ENCODE data around the gene DCK. TPM values are rescaled to one million over a fixed set of nuclear protein-coding genes. Genes with fewer than 3 reads are reported as not detected.
"Not testable (repeated sequence)": the region's sequence is repeated elsewhere in the genome, so short reads cannot be mapped to it uniquely, and the experiment has no call there.

Gene DCK
- total and polyA plus RNA-seq, 2 donors (not counting 1 experiment from before 2014, with no cell fraction given), result 34.8 to 58.2 TPM

- no peak overlapping the region for H3K27ac Mint-ChIP-seq
- Histone ChIP-seq H3K9me3 (ENCODE audit: control extremely low read depth in 1 of 3, control insufficient read depth in 2 of 3, insufficient read depth in 1 of 3, low read length in 2 of 3) (no peaks in the 10 kb centered on the region), H3K36me3 (replicated peaks in 1 of 2; ENCODE audit: control extremely low read depth in 1 of 2, control insufficient read depth in 1 of 2, extremely low read depth in 1 of 2, insufficient read depth in 2 of 2, low read length in 1 of 2) (peaks cover 7 to 60% of the 10 kb centered on the region in 2 experiments), H3K27ac (ENCODE audit: low read length in 2 of 2) (no peak overlapping the region), H3K4me1 (ENCODE audit: control insufficient read depth in 2 of 2, insufficient read depth in 2 of 2, low read length in 2 of 2) (no peaks in the 10 kb centered on the region), H3K79me2 (ENCODE audit: control insufficient read depth, insufficient read depth, low read length) (no peaks in the 10 kb centered on the region), H3K27me3 (replicated peaks in 1 of 4; ENCODE audit: control extremely low read depth in 1 of 4, control insufficient read depth in 3 of 4, insufficient read depth in 4 of 4, low read length in 3 of 4) (no peaks in the 10 kb centered on the region), H3K9ac (ENCODE audit: low read length) (no peak overlapping the region), H3K4me3 (ENCODE audit: control extremely low read depth in 1 of 5, extremely low read depth in 1 of 5, insufficient read depth in 1 of 5, low read depth in 2 of 5, low read length in 4 of 5) (no peak overlapping the region), H3K4me2 (replicated peaks; ENCODE audit: low read depth, low read length, poor library complexity, severe bottlenecking) (no peak overlapping the region), H2AFZ (ENCODE audit: insufficient read depth, low read depth, low read length, poor library complexity, severe bottlenecking) (no peak overlapping the region), H4K20me1 (ENCODE audit: control insufficient read depth, insufficient read depth, low read length, poor library complexity, severe bottlenecking) (peaks cover 16% of the 10 kb centered on the region)
- no CpG with 5 or more reads among the region's 1 CpG for WGBS (ENCODE audit: insufficient coverage)
- ATAC-seq (ENCODE audit: low read depth), result no peak
- no peak overlapping the region for H3K4me3 Mint-ChIP-seq
- ChIA-PET CTCF (interaction anchor here (0.6 to 1.0 kb wide), 2 partner anchors 19 to 429 kb away, joined by 3 to 6 read pairs; no protein-coding TSS in a partner anchor), POLR2A (no interaction called here)
- H3K27me3 Mint-ChIP-seq, result no peaks in the 10 kb centered on the region
- no peak for TF ChIP-seq EZH2 (IDR thresholded peaks at IDR 0.05; ENCODE audit: borderline replicate concordance, insufficient read depth, low read depth, low read length, poor library complexity, severe bottlenecking)
- TF ChIP-seq, protein P1, sequence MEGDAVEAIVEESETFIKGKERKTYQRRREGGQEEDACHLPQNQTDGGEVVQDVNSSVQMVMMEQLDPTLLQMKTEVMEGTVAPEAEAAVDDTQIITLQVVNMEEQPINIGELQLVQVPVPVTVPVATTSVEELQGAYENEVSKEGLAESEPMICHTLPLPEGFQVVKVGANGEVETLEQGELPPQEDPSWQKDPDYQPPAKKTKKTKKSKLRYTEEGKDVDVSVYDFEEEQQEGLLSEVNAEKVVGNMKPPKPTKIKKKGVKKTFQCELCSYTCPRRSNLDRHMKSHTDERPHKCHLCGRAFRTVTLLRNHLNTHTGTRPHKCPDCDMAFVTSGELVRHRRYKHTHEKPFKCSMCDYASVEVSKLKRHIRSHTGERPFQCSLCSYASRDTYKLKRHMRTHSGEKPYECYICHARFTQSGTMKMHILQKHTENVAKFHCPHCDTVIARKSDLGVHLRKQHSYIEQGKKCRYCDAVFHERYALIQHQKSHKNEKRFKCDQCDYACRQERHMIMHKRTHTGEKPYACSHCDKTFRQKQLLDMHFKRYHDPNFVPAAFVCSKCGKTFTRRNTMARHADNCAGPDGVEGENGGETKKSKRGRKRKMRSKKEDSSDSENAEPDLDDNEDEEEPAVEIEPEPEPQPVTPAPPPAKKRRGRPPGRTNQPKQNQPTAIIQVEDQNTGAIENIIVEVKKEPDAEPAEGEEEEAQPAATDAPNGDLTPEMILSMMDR (IDR thresholded peaks at IDR 0.05), result no peak
- intact Hi-C loops (cut with micrococcal nuclease), result no loop called here
- H3K9me3 Mint-ChIP-seq (ENCODE audit: insufficient read depth), result no peaks in the 10 kb centered on the region
- DNase-seq, result no peak
- no peaks in the 10 kb centered on the region for H3K4me1 Mint-ChIP-seq
These were observed 36.1 kb downstream of the DCK start for GRCh38 chr4:71029504-71029903.

DNA sequence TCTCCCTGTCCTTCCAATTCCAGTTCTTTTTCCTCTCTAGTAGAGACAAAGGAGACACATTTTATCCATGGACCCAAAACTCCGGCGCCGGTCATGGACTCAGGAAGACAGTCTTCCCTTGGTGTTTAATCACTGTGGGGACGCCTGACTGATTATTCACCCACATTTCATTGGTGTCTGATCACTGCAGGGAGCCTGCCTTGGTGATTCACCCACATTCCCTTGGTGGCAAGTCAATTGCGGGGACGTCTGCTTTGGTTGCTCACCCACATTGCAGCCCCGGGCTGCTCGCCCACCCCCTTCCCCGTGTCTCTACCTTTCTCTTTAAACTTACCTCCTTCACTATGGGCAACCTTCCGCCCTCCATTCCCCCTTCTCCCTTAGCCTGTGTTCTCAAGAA lies 38.7 kb downstream of the DCK start:
- intact Hi-C loops (cut with micrococcal nuclease); H3K9me3 Mint-ChIP-seq (ENCODE audit: insufficient read depth); POLR2A ChIA-PET; H3K27me3 Mint-ChIP-seq; DNase-seq; CTCF ChIA-PET; H3K4me2 ChIP-seq (replicated peaks; ENCODE audit: low read depth, low read length, poor library complexity, severe bottlenecking); H3K27me3 ChIP-seq (replicated peaks in 1 of 4; ENCODE audit: control extremely low read depth in 1 of 4, control insufficient read depth in 3 of 4, insufficient read depth in 4 of 4, low read length in 3 of 4); H2AFZ ChIP-seq (ENCODE audit: insufficient read depth, low read depth, low read length, poor library complexity, severe bottlenecking); H3K4me3 ChIP-seq (ENCODE audit: control extremely low read depth in 1 of 5, extremely low read depth in 1 of 5, insufficient read depth in 1 of 5, low read depth in 2 of 5, low read length in 4 of 5); H3K27ac ChIP-seq (ENCODE audit: low read length in 2 of 2); H3K27ac Mint-ChIP-seq; H4K20me1 ChIP-seq (ENCODE audit: control insufficient read depth, insufficient read depth, low read length, poor library complexity, severe bottlenecking); H3K9me3 ChIP-seq (ENCODE audit: control extremely low read depth in 1 of 3, control insufficient read depth in 2 of 3, insufficient read depth in 1 of 3, low read length in 2 of 3); H3K4me1 Mint-ChIP-seq; H3K4me3 Mint-ChIP-seq; ATAC-seq (ENCODE audit: low read depth); H3K4me1 ChIP-seq (ENCODE audit: control insufficient read depth in 2 of 2, insufficient read depth in 2 of 2, low read length in 2 of 2); H3K9ac ChIP-seq (ENCODE audit: low read length); H3K79me2 ChIP-seq (ENCODE audit: control insufficient read depth, insufficient read depth, low read length): not testable (repeated sequence)
- H3K36me3 ChIP-seq (replicated peaks in 1 of 2; ENCODE audit: control extremely low read depth in 1 of 2, control insufficient read depth in 1 of 2, extremely low read depth in 1 of 2, insufficient read depth in 2 of 2, low read length in 1 of 2), result peaks cover 2 to 53% of the 10 kb centered on the region in 2 experiments
- over 99% methylated on average over 10 of the region's 10 CpGs for WGBS (ENCODE audit: insufficient coverage)
